Left lobe of liver (tissue), 2 donors: ENCODE data around the gene ACAD8. TPM values are rescaled to one million over a fixed set of nuclear protein-coding genes. Genes with fewer than 3 reads are reported as not detected.
"Not testable (repeated sequence)": the region's sequence is repeated elsewhere in the genome, so short reads cannot be mapped to it uniquely, and the experiment has no call there.

Source experiments
- ATAC-seq: fragments of 200-7000 bp; cut with Tn5 transposase; one replicate; pipeline ENCODE4 v1.9.1; 2020; ENCODE audit warnings: mild to moderate bottlenecking, moderate library complexity
- DNase-seq: peaks from one replicate; pipeline ENCODE4 v3.0.0-alpha.2; 2020; ENCODE audit warnings: low spot score
- total RNA-seq: library from RNA; stranded (reverse); gene quantifications from one replicate; pipeline ENCODE4 v1.2.1, GENCODE V29; 2021
- donor health status: DM: no; HTN: no; CAD: no; lungs with moderate emphysema.
- donor health status: DM: no; HTN: yes; CAD: no.

The ACAD8 gene
- total RNA-seq, 1 donor from 2014 or later: 25.7 TPM

DNA sequence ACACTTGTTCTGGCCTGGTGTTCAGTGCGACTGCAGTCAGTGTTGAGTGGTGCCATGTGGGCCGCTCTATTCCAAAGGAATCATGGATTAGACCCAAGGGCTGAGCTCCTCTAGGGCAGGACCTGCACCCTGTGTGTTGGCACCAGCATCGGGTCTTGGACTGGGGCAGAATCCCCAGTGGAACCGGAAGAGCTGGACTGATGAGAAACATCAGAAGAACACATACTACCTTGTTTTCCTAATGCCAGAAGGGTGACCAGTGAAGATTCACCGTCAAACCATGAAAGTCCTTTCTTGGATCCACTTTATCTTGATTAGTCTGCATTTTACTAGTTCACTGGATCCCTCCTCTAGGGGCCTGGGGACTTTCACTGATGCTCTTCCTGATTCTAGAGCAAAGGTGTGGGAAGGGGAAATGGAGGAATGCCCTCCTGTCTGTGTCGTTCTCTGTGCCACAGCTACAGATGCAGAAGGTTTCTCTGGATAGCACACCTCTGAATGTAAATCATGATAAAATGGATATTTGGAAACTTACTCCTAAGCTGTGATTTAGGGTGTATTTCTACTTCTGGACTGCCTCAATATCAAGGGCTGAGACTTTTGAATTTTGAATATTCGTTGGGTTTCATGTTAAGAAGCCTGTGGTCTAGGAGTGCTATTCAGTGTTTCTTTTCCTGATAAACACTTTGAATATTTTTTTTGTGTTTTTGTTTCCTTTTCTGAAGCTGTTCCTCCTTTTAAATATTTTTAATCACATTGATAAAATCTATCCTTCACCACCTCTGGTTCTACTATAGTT, 11.8 kb downstream of the ACAD8 start:
- no peak for ATAC-seq
- DNase-seq: no peak

DNA sequence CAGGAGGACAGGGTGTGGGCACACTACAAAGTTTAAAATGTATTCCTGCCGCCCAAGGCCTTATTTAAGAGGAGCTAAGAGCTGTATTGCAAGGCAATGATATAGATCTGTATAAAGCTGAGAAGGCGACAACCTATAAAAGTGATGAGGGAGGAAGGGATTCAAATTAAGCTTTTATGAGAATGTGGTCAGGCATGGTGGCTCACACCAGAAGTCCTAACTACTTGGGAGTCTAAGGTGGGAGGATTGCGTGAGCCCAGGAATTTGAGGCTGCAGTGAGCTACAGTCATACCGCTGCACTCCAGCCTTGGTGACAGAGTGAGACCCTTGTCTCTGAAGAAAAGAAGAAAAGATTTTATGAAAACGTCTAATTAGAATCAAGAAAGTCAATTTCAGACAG, 13.1 kb downstream of the ACAD8 start:
- no peak for ATAC-seq

DNA sequence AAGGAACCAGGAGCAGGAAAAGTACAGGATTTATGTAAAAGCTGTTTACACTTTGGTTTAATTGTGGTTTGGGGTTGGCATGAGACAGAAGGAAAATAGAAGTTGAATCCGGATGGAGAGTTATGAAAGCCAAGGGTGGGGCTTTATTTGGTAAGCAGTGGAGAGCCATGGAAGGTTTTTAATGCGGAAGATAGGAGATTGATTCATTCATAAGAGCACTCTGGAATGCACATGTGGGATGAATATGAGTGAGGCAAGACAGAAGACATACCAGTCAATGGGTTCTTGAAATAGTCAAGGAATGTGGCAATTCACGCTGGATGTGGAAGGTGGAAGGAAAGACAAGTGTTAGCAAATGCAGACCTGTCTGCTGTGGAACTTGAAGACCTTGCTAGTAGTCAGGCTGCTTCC, 13.5 kb downstream of the ACAD8 start:
- no peak for DNase-seq
- ATAC-seq: no peak

More for the DNA sequence above, 13.1 kb downstream of the ACAD8 start:
- DNase-seq: no peak

- DNase-seq: no peak
- no peak for ATAC-seq
Measured at GRCh38 chr11:134267461-134267860, 14.1 kb downstream of the ACAD8 start.

DNA sequence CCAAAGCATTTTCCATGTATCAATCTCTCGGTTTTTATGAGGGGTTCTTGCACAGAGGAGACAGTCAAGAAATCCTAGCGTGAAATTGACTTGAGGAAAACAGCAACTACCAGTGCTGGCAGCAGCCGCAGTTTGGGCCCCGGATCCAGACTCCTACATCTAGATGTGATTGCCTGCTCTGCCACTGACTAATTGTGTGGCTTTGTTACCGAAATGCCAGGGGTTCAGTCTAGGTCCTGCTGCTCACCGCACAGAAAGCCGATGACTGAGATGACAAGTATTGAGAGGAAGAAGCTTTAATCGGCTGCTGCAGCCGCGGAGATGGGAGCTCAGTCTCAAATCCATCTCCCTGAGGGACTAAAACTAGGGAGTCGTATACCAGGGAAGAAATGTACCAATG, 14.6 kb downstream of the ACAD8 start:
- DNase-seq (no peak), ATAC-seq (no peak)

- DNase-seq (no peak), ATAC-seq (no peak)
Measured at GRCh38 chr11:134270250-134270714, 16.9 kb downstream of the ACAD8 start.

GRCh38 chr11:134271978-134272377, 18.6 kb downstream of the ACAD8 start:
- ATAC-seq (peak; percentile 3), DNase-seq (no peak)

DNA sequence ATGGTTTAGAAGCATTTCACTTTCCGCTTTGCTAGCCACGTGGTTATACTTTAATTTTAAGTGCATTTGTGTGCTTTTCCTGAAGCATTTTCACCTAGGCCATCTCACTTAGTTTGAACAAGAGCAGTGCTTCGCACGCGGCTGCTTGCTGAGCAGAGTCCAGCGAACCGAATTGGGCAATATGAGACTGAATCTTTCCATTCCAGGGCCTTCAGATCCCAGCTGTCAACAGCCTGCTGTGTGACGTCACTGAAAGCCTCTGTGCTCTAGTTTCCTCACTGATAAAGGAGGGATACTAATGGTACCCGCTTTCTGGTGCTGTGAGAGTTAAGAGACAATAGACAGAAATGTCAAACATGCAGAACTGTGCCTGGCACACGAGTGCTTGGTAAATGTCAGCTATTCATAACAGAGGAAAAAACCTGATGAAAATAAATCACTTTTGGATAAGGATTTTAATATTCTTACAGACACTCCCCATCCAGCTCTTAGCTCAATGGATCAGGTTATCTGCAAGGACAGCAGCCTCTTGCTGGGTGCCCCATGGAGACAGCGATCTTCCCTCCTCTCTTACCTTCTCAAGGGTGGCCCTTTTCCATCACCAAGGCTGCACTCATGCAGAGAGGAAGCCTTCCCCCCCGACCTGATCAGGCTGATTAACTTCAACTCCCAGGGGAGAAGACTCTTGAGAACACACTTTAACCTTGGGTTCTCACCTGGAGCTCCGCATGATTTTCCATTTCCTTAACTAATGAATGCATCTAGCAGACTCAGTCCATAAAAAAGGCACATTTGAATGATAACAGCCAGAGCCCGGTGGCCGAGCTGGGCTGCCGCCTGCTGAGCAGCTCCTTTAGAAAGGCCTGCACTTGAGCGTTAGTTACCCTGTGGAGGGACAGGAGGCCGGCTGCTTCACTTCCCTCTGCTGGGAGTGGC, 19.3 kb downstream of the ACAD8 start:
- peak; percentile 88 for ATAC-seq
- DNase-seq: peak; percentile 91

GRCh38 chr11:134273317-134273712, 19.9 kb downstream of the ACAD8 start:
- ATAC-seq (no peak), DNase-seq (no peak)

DNA sequence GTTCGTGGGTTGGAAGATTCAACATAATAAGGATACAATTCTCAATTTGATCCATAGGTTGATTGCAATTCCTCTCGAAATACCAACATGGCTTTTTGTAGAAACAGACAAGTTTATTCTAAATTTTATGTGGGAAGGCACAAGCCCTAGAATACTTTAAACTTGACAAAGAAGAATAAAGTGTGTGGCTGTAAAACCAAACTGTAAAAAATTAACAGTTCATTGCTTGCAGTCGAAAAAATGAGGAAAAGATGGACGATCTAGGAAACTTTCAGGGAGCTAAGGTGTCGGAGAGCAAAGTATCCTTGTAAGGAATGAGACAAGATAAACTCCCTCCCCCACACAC, 21.8 kb downstream of the ACAD8 start:
- no peak for DNase-seq
- no peak for ATAC-seq

DNA sequence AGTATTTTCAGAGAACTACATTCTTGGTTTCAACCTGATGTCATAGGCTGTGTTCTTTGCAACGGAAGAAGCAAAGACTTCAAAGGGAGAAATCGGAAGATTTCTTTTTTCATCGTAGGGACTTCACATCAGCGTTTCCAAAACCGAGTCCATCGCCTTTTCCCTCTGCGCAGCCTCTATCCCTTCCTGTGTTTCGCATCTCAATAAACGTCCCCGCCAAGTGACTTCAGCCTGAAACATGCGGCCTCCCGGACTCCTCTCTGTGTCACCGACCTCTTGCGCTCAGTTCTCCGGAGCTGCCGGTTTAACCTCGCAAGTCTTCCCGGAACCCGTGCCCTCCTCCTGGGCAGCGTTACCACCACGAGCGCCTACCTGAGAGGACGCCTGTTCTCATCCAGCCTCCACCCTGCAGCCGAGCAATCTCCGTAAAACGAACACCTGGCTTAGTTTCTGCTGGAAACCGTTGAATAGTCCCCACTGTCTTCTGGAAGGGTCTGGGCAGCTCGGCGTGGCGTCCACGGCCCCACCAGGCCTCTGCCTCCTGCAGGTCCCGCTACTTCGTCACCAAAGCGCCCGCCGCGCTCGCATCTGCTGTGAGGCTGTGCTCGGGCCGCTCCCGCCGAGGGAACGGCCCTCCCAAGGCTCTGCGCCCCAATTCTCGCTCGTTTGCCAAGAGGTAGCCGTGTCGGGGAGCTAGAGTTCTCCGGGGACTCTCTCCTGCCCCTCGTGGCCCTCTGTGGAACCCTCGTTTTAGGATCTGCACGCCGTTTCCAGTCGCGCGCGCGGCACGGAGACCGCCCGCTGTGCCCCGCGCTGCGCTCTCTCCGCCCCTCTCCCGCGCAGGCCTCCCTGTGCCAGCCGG, 22.4 kb downstream of the ACAD8 start, which contains the start of gene GLB1L3:
GLB1L3 (plus strand) TSS at position 846 of the 862 bp plus-strand sequence. CDS start 362 bp downstream, outside the sequence.
- DNase-seq (peak; percentile 40), ATAC-seq (peak; percentile 43)

DNA sequence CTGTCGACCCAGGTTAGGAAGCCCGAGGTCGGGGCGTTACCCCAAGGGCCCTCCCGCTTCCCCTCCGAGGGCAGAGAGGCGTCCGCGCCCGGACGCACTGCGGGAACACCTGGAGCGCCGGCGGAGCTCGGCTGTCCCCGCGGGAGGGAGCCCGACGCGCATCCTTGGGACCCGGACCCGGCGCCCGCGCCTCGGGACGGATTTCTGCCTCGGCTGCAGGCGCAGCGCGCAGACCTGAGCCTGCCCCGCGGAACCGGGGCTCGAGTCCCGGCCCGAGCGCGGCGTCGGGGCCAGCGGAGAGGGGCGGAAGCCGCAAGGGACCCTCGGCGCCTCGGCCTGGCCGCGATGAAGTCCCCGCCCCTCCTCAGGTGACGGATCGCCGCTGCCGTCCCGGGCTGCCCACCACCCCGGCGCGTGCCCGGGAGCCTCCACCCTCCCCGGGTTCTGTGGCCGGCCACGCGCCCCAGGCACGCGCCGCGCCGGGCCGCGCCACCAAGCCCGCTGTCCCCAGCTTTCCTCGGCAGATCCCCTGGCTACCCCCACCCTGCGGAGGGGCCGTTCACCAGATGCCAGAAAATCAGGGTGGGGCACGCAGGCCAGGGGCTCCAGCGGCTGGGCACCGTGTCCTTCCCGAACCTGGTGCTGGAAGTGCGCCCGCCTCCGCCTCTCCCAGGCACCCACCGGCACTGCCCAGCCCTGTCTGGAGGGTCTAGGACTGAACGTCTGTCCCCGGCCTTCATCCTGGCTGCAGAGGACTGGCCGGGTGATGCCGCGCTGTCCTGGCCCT, 23.2 kb downstream of the ACAD8 start:
- ATAC-seq: peak; percentile 20
- DNase-seq: peak; percentile 33

DNA sequence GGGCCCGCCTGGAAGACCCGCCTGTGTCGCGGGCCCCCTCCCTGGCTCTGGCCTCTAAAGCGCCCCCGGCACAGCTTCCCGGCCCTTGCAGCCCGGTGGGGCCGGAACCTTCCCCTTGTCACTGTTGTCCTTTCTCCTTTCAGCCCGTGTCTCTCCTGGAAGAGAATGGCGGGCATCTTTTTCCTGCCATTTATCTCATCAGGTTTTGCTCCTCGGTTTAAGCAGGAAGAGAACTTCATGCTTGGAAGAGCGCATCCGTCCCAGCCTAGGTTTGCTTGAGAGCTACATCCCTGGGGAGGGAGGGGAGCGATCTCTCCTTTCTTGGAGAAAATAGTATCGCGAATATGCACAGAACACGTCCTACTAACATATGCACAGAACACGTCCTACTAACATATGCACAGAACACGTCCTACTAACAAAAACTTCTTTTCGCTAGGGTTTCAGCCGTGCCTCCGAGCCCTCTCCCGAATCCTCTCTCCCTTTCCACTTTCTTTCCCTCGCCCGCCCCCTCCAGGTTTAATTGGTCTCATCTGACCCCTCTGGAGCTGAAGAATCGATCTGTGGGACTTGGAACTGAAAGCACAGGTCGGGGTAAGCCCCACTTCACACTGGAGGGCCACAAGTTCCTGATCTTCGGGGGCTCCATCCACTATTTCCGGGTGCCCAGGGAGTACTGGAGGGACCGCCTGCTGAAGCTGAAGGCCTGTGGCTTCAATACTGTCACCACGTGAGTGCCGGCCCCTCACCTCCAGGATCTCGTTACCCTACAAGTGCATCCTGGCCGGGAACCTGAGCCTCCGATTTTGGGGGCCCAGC, 24.0 kb downstream of the ACAD8 start:
- DNase-seq: peak; percentile 34
- no peak for ATAC-seq

- ATAC-seq: no peak
- peak; percentile 8 for DNase-seq
Measured at GRCh38 chr11:134278356-134278755, 25.0 kb downstream of the ACAD8 start.

DNA sequence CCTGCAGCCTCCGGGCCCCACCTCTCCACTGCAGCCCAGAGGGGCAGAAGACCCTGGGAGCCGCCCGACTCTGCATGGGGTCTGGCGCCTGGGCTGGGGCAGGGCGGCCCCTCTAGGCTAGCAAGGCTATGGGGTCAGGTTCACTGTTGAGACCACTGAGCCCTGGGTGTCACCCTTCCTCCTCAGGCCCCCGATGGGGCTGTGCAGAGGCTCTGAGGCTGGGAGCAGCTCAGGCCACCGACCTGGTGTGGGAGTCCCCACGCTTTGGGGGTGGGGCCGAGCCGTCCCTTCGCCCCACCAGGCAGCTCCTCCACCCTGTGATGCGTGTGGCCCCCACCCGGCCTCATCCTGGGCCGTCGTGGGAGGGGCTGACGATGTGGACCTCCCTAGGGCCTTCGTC, 28.3 kb downstream of the ACAD8 start:
- not testable (repeated sequence) for DNase-seq, ATAC-seq

- DNase-seq (peak; percentile 74), ATAC-seq (peak; percentile 99)
Measured at GRCh38 chr11:134282121-134283045, 29.0 kb downstream of the ACAD8 start.

DNA sequence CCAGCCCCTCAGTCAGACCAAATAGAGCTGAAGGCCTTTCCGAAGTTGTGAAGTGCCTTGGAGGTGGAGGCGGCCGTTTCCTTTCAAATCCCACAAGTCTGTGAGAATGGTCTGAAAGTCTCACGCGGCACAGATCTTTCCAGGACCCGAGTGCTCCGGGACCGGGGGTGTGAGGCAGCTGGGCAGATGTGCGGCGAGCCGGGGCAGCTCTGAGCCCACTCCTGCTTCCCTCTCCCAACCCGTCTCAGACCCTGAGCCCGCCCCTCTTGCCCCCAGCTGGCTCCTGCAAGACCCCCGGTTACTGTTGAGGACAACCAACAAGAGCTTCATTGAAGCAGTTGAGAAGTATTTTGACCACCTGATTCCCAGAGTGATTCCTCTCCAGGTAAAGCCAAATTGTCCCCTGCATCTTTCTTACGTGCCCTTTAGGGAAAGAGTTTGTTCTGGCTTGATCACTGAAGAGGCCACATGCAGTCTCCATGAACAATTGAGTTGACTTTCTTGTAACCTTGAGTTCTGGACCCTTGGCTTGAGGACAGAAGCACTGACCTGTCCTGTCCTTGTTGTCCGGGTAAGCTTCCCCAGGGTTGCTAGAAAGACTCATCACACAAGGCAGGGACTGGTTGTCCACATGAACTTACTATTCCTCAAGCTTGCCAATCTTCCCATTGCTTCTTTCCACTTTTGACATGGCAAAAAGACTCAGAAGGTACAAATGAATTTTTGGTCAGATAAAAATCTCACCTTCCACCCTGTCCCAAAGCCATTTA, 30.3 kb downstream of the ACAD8 start:
- no peak for ATAC-seq
- DNase-seq: no peak
